K562 (cell line): ENCODE results near the gene GCHFR. TPM values are rescaled to one million over a fixed set of nuclear protein-coding genes. Genes with fewer than 3 reads are reported as not detected.

Experiments used
- CCAR2 ChIP-seq: fragments of 200-400 bp; formaldehyde crosslinking; IDR thresholded peaks from 2 replicates; pipeline ENCODE4 v1.6.1; 2017; ENCODE audit warnings: mild to moderate bottlenecking, low read depth, low read length
- FOXJ2 ChIP-seq: fragments of 200-800 bp; sonication (Bioruptor generic); IDR thresholded peaks from 2 replicates; pipeline ENCODE4 v1.6.1; 2016; ENCODE audit warnings: missing genetic modification characterization, missing compliant biosample characterization
- HCFC1 ChIP-seq: IDR thresholded peaks from 2 replicates; pipeline ENCODE4 v1.6.1; 2012; ENCODE audit warnings: low read depth, low read length, improper control_type of control experiment
- PCBP1 ChIP-seq: fragments of 200-400 bp; formaldehyde crosslinking; IDR thresholded peaks from 2 replicates; pipeline ENCODE4 v1.6.1; 2018; ENCODE audit warnings: mild to moderate bottlenecking, low read depth, low read length; ENCODE audit not compliant: poor library complexity, severe bottlenecking
- SIRT6 ChIP-seq: IDR thresholded peaks from one replicate; pipeline ENCODE4 v1.6.1; 2012; ENCODE audit warnings: low read depth, mild to moderate bottlenecking, control low read depth, inconsistent platforms, low read length, moderate library complexity
- TAF15 ChIP-seq: fragments of 200-400 bp; formaldehyde crosslinking; IDR thresholded peaks from 2 replicates; pipeline ENCODE4 v1.6.1; 2017; ENCODE audit warnings: mild to moderate bottlenecking, low read depth, low read length, moderate library complexity
- ZFX ChIP-seq: sonication (generic); formaldehyde crosslinking; IDR thresholded peaks from 2 replicates; pipeline ENCODE4 v1.8.0; 2022; ENCODE audit warnings: mild to moderate bottlenecking, missing genetic modification reagents, moderate library complexity
- ZNF318 ChIP-seq, 2 experiments: fragments of 450-650 bp; IDR thresholded peaks; 2 replicates each; pipeline ENCODE4 v1.6.1; 2016; ENCODE audit warnings: mild to moderate bottlenecking in 2 of 2, borderline replicate concordance in 1 of 2, low read depth in 1 of 2, moderate library complexity in 1 of 2
- ZNF551 ChIP-seq: fragments of 250-450 bp; sonication (Bioruptor Pico); IDR thresholded peaks from 2 replicates; pipeline ENCODE4 v1.5.0; 2021; ENCODE audit warnings: mild to moderate bottlenecking, moderate library complexity
- ZNF740 ChIP-seq, 3 experiments: fragments of 200-800 bp in 1 of 3; sonication (Bioruptor generic) in 1 of 3; sonication (generic) in 1 of 3; formaldehyde crosslinking in 1 of 3; IDR thresholded peaks; 2 replicates each; pipeline versions ENCODE4 v1.6.1 to v1.8.0; 2016 to 2022; ENCODE audit warnings: mild to moderate bottlenecking in 2 of 3, missing compliant biosample characterization in 2 of 3, missing genetic modification characterization in 2 of 3, missing genetic modification reagents in 1 of 3
- polyA plus RNA-seq, 8 experiments: library from polyadenylated mRNA; depleted of rRNA in 4 of 8; stranded (reverse) in 5 of 8; unstranded in 3 of 8; fragments of >200 nt; fragmentation: Nextera tagmentation in 2 of 8; fragmentation: Illumina TruSeq in 1 of 8; extraction: Ambion mirVana in 2 of 8; extraction: Trizol in 1 of 8; gene quantifications; 2 replicates each; pipeline versions ENCODE4 v1.2.1 to v1.2.3, GENCODE V29; 2011 to 2014; ENCODE audit warnings: inconsistent platforms in 1 of 8, missing spikeins in 1 of 8
- total RNA-seq, 7 experiments: library from RNA; depleted of rRNA in 6 of 7; stranded (reverse); fragments of >200 nt in 6 of 7; fragmentation: Illumina TruSeq in 2 of 7; extraction: Trizol in 2 of 7; gene quantifications; 2 replicates each; pipeline versions ENCODE4 v1.2.1 to v1.2.3, GENCODE V29; 2011 to 2021; ENCODE audit warnings: low replicate concordance in 1 of 7
- TF ChIP-seq, protein P1 (sequence below): fragments of 450-650 bp; formaldehyde crosslinking; IDR thresholded peaks from 2 replicates; pipeline ENCODE4 v1.4.0; 2022; ENCODE audit warnings: mild to moderate bottlenecking, moderate library complexity
- TF ChIP-seq, protein P2 (sequence below), 2 experiments: fragments of 250-450 bp in 1 of 2; fragments of 450-650 bp in 1 of 2; sonication (Bioruptor Pico) in 1 of 2; IDR thresholded peaks; 2 replicates each; pipeline versions ENCODE4 v1.6.1 to v1.8.0; 2016 to 2021; ENCODE audit warnings: mild to moderate bottlenecking in 2 of 2, moderate library complexity in 2 of 2, missing compliant biosample characterization in 1 of 2, missing genetic modification characterization in 1 of 2

GCHFR gene
- total and polyA plus RNA-seq, 9 of the 15 experiments (the other 6 are each of a cell fraction or from before 2014, with no cell fraction given) = 8.7 to 83.5 (median 20.8) TPM

DNA sequence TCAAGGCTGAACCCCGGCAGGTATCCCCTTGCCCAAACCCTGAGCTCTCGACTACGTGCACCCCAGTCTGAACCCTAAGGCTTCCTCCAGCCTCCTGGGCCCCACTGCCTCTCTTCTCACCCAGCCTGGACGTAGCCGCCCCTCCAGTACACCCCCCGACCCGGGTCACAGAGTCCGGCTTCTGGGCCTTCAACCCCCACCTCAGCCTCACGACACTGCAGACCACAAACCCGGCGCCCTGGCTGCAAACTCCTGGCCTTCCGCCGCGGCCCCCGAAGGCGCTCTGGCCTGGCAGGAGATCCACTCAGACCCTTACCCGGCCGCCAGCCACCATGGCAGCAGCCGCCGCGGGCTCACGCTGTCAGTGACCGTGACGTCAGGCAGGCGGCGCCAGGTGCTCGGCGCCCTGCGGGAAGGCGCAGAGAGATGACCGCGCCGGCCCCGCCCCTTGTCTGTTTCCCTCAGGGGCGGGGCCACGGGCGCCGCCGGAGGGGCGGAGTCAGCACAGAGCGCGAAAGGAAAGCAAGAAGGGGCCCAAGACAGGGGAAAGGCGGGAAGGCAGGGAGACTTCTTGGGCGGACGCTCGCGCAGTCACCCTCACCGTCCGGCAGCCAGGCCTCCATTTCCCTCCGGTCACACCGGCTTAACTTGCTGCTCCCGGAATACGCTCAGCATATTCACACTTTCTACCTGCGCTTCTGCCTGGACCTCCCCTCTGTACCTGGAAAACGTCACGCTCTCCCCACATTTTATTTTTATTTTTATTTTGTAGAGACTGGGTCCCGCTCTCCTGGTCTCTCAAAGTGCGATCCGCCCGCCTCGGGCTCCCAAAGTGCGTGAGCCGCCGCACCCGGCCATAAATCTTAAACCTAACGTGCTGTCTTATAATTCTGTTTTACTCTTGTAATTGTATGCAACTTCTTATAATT is 8.7 kb upstream of the GCHFR start, which contains the start of gene RMDN3 (continued):
- TF ChIP-seq, protein P1, sequence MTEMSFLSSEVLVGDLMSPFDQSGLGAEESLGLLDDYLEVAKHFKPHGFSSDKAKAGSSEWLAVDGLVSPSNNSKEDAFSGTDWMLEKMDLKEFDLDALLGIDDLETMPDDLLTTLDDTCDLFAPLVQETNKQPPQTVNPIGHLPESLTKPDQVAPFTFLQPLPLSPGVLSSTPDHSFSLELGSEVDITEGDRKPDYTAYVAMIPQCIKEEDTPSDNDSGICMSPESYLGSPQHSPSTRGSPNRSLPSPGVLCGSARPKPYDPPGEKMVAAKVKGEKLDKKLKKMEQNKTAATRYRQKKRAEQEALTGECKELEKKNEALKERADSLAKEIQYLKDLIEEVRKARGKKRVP (CRISPR knock-in tag) = no peak
- TF ChIP-seq ZNF551 (CRISPR knock-in tag) (no peak), HCFC1 (peak; percentile 87), ZFX (CRISPR knock-in tag) (peak; percentile 87), CCAR2 (no peak), ZNF740 (CRISPR knock-in tag; IDR thresholded peaks at IDR 0.05) (peak; percentile 72), ZNF740 (tag; IDR thresholded peaks at IDR 0.05) (peak in 1 of 2 experiments; percentile 65; a peak in 1 of 4 replicates), PCBP1 (peak; percentile 36), ZNF318 (IDR thresholded peaks at IDR 0.05; ENCODE audit: borderline replicate concordance in 1 of 2, low read depth in 1 of 2) (no peak), TAF15 (no peak), FOXJ2 (tag) (no peak), SIRT6 (no peak)
- TF ChIP-seq, protein P2, sequence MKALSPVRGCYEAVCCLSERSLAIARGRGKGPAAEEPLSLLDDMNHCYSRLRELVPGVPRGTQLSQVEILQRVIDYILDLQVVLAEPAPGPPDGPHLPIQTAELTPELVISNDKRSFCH (CRISPR knock-in tag; IDR thresholded peaks at IDR 0.05) = no peak
- TF ChIP-seq, protein P2 (tag; IDR thresholded peaks at IDR 0.05) = no peak
